Mucosa of descending colon (tissue), 3 donors: ENCODE data around the gene NDC1. TPM values are rescaled to one million over a fixed set of nuclear protein-coding genes. Genes with fewer than 3 reads are reported as not detected.

Source experiments
- ATAC-seq: fragments of 200-7000 bp; cut with Tn5 transposase; one replicate; pipeline ENCODE4 v1.9.1; 2020; ENCODE audit warnings: mild to moderate bottlenecking, moderate library complexity
- DNase-seq, 3 donors: peaks; one replicate each; pipeline ENCODE4 v3.0.0-alpha.2; 2020
- H3K36me3 ChIP-seq: fragments of 200-600 bp; one replicate; pipeline ENCODE4 v1.8.0; 2021; ENCODE audit warnings: low read depth, mild to moderate bottlenecking
- H3K4me1 ChIP-seq: fragments of 200-600 bp; one replicate; pipeline ENCODE4 v1.8.0; 2021; ENCODE audit warnings: low read depth, mild to moderate bottlenecking
- H3K4me3 ChIP-seq: fragments of 200-600 bp; one replicate; pipeline ENCODE4 v1.8.0; 2021; ENCODE audit warnings: mild to moderate bottlenecking
- H3K9me3 ChIP-seq: fragments of 200-600 bp; one replicate; pipeline ENCODE4 v1.8.0; 2021; ENCODE audit warnings: mild to moderate bottlenecking
- intact Hi-C, 2 donors: fragments of 100-400 bp; cut with DNase I in 1 of 2; cut with micrococcal nuclease in 1 of 2; formaldehyde crosslinking; loops; one replicate each; pipeline versions ENCODE4 v1.11.0 to v1.11.1; 2022; cut with DNase I, micrococcal nuclease
- total RNA-seq, 3 donors: library from RNA; stranded (reverse); fragmentation: NEBNext Ultra II Directional in 2 of 3; extraction: Animal tissue kit (Norgen Biotek cat#: 25700) in 2 of 3; gene quantifications; one replicate each; pipeline versions ENCODE4 v1.2.1 to v1.2.4, GENCODE V29; 2021 to 2023
- TF ChIP-seq, protein P1 (sequence below): fragments of 200-600 bp; IDR thresholded peaks from one replicate; pipeline ENCODE4 v1.8.0; 2022; ENCODE audit warnings: antibody characterized with exemption, mild to moderate bottlenecking
- donor health status: DM: no; HTN: no; CAD: no; lungs with moderate emphysema.
- donor health status: DM: no; HTN: no; CAD: no.
- donor health status: DM: no; HTN: yes; CAD: no.

NDC1 gene
- total RNA-seq, 3 donors from 2014 or later: 9.7 to 23.8 (median 11.0) TPM

GRCh38 chr1:53731043-53731600, 107.0 kb downstream of the NDC1 start:
- no peaks in the 10 kb centered on the region for H3K4me1 ChIP-seq
- ATAC-seq: no peak
- no peaks in the 10 kb centered on the region for H3K9me3 ChIP-seq
- H3K36me3 ChIP-seq: no peaks in the 10 kb centered on the region
- no peak overlapping the region for H3K4me3 ChIP-seq
- TF ChIP-seq, protein P1, sequence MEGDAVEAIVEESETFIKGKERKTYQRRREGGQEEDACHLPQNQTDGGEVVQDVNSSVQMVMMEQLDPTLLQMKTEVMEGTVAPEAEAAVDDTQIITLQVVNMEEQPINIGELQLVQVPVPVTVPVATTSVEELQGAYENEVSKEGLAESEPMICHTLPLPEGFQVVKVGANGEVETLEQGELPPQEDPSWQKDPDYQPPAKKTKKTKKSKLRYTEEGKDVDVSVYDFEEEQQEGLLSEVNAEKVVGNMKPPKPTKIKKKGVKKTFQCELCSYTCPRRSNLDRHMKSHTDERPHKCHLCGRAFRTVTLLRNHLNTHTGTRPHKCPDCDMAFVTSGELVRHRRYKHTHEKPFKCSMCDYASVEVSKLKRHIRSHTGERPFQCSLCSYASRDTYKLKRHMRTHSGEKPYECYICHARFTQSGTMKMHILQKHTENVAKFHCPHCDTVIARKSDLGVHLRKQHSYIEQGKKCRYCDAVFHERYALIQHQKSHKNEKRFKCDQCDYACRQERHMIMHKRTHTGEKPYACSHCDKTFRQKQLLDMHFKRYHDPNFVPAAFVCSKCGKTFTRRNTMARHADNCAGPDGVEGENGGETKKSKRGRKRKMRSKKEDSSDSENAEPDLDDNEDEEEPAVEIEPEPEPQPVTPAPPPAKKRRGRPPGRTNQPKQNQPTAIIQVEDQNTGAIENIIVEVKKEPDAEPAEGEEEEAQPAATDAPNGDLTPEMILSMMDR: no peak
- DNase-seq: no peak
- intact Hi-C loops: no loop called here

DNA sequence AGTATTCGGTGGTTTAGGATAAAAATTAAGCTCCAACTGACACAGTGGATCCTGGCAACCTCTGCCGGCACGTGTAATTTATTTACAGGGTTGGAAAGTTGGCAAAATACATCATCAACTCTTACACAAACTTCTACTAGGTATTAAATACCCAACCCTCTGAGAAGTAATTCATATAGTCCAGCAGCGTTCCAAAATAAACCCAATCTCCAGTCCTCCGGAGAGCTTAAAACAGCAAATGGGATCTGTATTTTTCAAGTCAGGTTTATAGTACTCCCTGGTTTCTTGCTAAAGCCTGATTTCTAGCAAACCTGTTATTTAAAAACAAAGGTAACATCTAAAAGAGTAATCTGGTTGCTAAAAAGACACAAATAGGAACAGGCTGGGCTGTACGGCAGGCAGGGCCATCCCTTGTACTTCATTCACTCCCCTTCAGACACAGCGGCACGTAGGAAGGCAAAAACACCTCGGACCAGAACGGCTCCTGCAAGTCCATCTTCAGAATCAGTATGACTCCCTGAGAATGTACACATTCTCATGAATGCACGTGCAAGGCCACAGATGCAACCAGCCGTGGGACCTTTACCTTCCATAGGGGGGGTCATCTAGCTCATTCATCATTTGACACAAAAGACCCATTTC, 107.8 kb downstream of the NDC1 start:
- H3K4me3 ChIP-seq: no peak overlapping the region
- H3K9me3 ChIP-seq: no peaks in the 10 kb centered on the region
- H3K36me3 ChIP-seq: no peaks in the 10 kb centered on the region
- no peak for ATAC-seq
- intact Hi-C loops: no loop called here
- no peaks in the 10 kb centered on the region for H3K4me1 ChIP-seq
- TF ChIP-seq, protein P1: no peak
- no peak for DNase-seq

GRCh38 chr1:53729456-53730223, 108.5 kb downstream of the NDC1 start:
- DNase-seq (no peak), ATAC-seq (no peak)
- no peaks in the 10 kb centered on the region for H3K9me3 ChIP-seq
- no peak overlapping the region for H3K4me3 ChIP-seq
- intact Hi-C loops: no loop called here
- no peaks in the 10 kb centered on the region for H3K36me3 ChIP-seq
- no peaks in the 10 kb centered on the region for H3K4me1 ChIP-seq
- TF ChIP-seq, protein P1: no peak

DNA sequence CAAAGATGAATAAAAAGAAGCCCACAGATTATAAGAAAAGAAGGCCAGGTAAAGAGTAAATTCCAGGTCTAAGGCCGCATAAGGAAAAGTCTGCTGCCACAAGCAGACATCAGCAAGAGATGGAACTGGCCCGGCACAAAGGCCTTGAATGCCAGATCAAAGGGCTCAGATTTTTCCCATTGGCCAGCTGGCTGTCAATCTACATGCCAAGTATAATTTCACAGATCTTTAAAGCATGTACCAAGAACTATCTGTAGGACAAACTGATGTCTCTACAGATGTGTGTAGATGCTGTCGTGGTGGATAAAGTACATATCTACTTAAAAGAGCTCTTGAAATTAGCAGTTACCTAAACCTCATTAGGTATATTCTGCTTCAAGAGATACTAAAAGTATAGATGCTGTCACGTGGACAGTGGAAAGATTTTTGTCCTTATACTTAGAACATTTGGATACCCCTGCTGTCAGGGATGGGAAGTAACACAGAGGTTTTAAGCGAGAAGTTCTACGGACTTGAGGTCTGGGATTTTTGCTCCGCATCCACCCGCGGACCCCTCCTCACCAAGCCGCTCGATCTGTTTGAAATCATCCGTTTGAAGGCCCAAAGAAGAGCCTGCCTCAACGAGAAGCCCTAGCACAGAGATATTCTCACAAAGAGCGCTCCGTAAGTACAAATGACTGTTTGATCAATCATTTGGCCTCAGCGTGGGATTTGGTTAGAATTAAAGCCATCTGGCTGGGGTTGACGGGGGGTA, 109.2 kb downstream of the NDC1 start:
- ATAC-seq (no peak), DNase-seq (no peak)
- Histone ChIP-seq H3K9me3 (no peaks in the 10 kb centered on the region), H3K4me1 (no peaks in the 10 kb centered on the region), H3K4me3 (no peak overlapping the region), H3K36me3 (no peaks in the 10 kb centered on the region)
- TF ChIP-seq, protein P1: no peak
- intact Hi-C loops: no loop called here

DNA sequence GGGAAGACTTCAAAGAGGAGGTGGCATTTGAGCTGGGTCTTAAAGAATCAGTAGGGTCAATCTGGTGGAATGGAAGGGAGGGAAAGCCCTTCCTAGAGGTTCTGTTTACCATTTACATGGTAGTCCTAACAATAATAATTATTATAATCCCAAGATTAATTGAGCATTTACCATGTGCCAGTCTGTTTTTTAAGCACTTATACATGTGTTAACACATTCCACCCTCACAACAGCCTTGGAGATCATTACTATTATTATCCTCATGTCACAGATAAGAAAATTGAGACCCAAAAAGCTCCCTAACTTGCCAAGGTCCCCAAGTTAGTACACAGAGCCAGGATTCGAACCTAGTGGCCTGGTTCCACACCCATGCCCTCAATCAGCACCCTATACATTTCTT, 109.9 kb downstream of the NDC1 start:
- ATAC-seq (no peak), DNase-seq (no peak)
- TF ChIP-seq, protein P1: no peak
- H3K4me1 ChIP-seq: no peaks in the 10 kb centered on the region
- H3K4me3 ChIP-seq: no peak overlapping the region
- H3K9me3 ChIP-seq: no peaks in the 10 kb centered on the region
- no peaks in the 10 kb centered on the region for H3K36me3 ChIP-seq
- intact Hi-C loops: no loop called here
